ENCODE measurements around the gene UBR4. TPM values are rescaled to one million over a fixed set of nuclear protein-coding genes. Genes with fewer than 3 reads are reported as not detected.

The UBR4 gene
- total and polyA plus RNA-seq, 2 donors from 2014 or later, result 167 to 319 TPM

DNA sequence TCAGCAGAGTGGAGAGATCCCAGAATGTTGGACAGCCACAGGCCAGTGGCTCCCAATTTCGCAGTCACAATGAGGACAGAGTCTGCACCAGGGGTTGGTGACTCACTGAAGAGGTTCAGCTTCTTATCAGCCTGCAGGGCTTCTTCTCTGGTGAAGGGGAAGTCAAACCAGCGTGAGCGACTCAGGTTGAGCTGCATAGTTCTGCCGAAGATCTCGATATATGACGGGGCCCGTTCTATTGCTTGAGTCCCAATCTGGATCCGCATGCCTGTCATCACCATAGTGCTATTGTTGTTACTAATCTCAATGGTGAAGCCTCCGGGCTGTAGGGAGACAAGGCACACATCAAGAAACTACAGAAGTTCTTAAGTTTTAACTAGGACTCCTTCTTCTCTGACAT lies 58.5 kb downstream of the UBR4 start:
- Histone ChIP-seq H3K27ac (ENCODE audit: low read depth in 2 of 2, low read length in 2 of 2) (no peak overlapping the region), H3K9ac (ENCODE audit: low read length in 3 of 3) (no peak overlapping the region), H3K9me3 (ENCODE audit: control insufficient read depth in 2 of 3, insufficient read depth in 1 of 3, low read length in 3 of 3) (no peaks in the 10 kb centered on the region), H3K4me1 (ENCODE audit: control insufficient read depth in 2 of 3, insufficient read depth in 2 of 3, low read depth in 1 of 3, low read length in 3 of 3) (peaks cover 0 to 7% (median 0%) of the 10 kb centered on the region in 3 donors), H3K36me3 (ENCODE audit: control insufficient read depth in 2 of 3, insufficient read depth in 3 of 3, low read length in 3 of 3) (peaks cover 48 to 100% (median 92%) of the 10 kb centered on the region in 3 donors), H3K27me3 (ENCODE audit: control insufficient read depth, insufficient read depth, low read length) (no peaks in the 10 kb centered on the region), H3K4me3 (ENCODE audit: low read length in 3 of 3) (no peak overlapping the region)
- DNase-seq, result no peak
- TF ChIP-seq, protein P1, sequence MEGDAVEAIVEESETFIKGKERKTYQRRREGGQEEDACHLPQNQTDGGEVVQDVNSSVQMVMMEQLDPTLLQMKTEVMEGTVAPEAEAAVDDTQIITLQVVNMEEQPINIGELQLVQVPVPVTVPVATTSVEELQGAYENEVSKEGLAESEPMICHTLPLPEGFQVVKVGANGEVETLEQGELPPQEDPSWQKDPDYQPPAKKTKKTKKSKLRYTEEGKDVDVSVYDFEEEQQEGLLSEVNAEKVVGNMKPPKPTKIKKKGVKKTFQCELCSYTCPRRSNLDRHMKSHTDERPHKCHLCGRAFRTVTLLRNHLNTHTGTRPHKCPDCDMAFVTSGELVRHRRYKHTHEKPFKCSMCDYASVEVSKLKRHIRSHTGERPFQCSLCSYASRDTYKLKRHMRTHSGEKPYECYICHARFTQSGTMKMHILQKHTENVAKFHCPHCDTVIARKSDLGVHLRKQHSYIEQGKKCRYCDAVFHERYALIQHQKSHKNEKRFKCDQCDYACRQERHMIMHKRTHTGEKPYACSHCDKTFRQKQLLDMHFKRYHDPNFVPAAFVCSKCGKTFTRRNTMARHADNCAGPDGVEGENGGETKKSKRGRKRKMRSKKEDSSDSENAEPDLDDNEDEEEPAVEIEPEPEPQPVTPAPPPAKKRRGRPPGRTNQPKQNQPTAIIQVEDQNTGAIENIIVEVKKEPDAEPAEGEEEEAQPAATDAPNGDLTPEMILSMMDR (IDR thresholded peaks at IDR 0.05; ENCODE audit: borderline replicate concordance, extremely low read depth, insufficient read depth), result no peak
- intact Hi-C loops (cut with DNase I), result no loop called here
- no peak for FAIRE-seq

DNA sequence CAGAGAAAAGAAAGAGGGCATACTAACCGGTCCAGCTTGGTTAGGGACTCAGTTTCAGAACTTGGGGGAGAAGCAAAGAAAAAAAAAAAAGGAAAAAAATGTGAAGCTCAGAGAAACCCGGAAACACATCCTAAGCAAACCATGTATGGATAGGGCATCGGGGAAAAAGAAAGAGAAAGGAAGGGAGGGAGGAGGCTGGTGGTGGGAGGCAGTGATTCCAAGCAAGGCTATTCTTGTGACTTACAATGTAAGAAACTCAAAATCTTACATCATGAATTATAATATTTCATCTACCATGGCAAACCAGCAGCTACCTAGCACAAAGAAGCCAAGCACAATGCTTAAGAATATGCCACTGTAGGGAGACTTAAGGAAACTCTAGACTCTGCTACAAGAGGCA lies 60.3 kb downstream of the UBR4 start:
- no peak for DNase-seq
- intact Hi-C loops (cut with DNase I), result no loop called here
- H3K27me3 ChIP-seq (ENCODE audit: control insufficient read depth, insufficient read depth, low read length), result no peaks in the 10 kb centered on the region
- no peak for FAIRE-seq
- H3K9me3 ChIP-seq (ENCODE audit: control insufficient read depth in 2 of 3, insufficient read depth in 1 of 3, low read length in 3 of 3), result no peaks in the 10 kb centered on the region
- H3K4me3 ChIP-seq (ENCODE audit: low read length in 3 of 3), result no peak overlapping the region
- no peak overlapping the region for H3K27ac ChIP-seq (ENCODE audit: low read depth in 2 of 2, low read length in 2 of 2)
- H3K9ac ChIP-seq (ENCODE audit: low read length in 3 of 3), result no peak overlapping the region
- H3K36me3 ChIP-seq (ENCODE audit: control insufficient read depth in 2 of 3, insufficient read depth in 3 of 3, low read length in 3 of 3), result peaks cover 42 to 100% (median 92%) of the 10 kb centered on the region in 3 donors
- no peaks in the 10 kb centered on the region for H3K4me1 ChIP-seq (ENCODE audit: control insufficient read depth in 2 of 3, insufficient read depth in 2 of 3, low read depth in 1 of 3, low read length in 3 of 3)
- TF ChIP-seq, protein P1 (IDR thresholded peaks at IDR 0.05; ENCODE audit: borderline replicate concordance, extremely low read depth, insufficient read depth), result no peak

GRCh38 chr1:19140465-19140864 lies 69.6 kb downstream of the UBR4 start:
- Histone ChIP-seq H3K27me3 (ENCODE audit: control insufficient read depth, insufficient read depth, low read length) (no peaks in the 10 kb centered on the region), H3K27ac (ENCODE audit: low read depth in 2 of 2, low read length in 2 of 2) (no peak overlapping the region), H3K9me3 (ENCODE audit: control insufficient read depth in 2 of 3, insufficient read depth in 1 of 3, low read length in 3 of 3) (no peaks in the 10 kb centered on the region), H3K4me1 (ENCODE audit: control insufficient read depth in 2 of 3, insufficient read depth in 2 of 3, low read depth in 1 of 3, low read length in 3 of 3) (no peaks in the 10 kb centered on the region), H3K36me3 (ENCODE audit: control insufficient read depth in 2 of 3, insufficient read depth in 3 of 3, low read length in 3 of 3) (peaks cover 8 to 80% (median 58%) of the 10 kb centered on the region in 3 donors), H3K4me3 (ENCODE audit: low read length in 3 of 3) (no peak overlapping the region), H3K9ac (ENCODE audit: low read length in 3 of 3) (no peak overlapping the region)
- intact Hi-C loops (cut with DNase I), result no loop called here
- TF ChIP-seq, protein P1 (IDR thresholded peaks at IDR 0.05; ENCODE audit: borderline replicate concordance, extremely low read depth, insufficient read depth), result no peak
- FAIRE-seq (no peak), DNase-seq (no peak)

- no peak overlapping the region for H3K9ac ChIP-seq (ENCODE audit: low read length in 3 of 3)
- intact Hi-C loops (cut with DNase I), result no loop called here
- no peak for DNase-seq
- no peaks in the 10 kb centered on the region for H3K4me1 ChIP-seq (ENCODE audit: control insufficient read depth in 2 of 3, insufficient read depth in 2 of 3, low read depth in 1 of 3, low read length in 3 of 3)
- no peak overlapping the region for H3K4me3 ChIP-seq (ENCODE audit: low read length in 3 of 3)
- no peak for FAIRE-seq
- no peaks in the 10 kb centered on the region for H3K9me3 ChIP-seq (ENCODE audit: control insufficient read depth in 2 of 3, insufficient read depth in 1 of 3, low read length in 3 of 3)
- no peak overlapping the region for H3K27ac ChIP-seq (ENCODE audit: low read depth in 2 of 2, low read length in 2 of 2)
- TF ChIP-seq, protein P1 (IDR thresholded peaks at IDR 0.05; ENCODE audit: borderline replicate concordance, extremely low read depth, insufficient read depth), result no peak
- no peaks in the 10 kb centered on the region for H3K27me3 ChIP-seq (ENCODE audit: control insufficient read depth, insufficient read depth, low read length)
- peaks cover 8 to 73% (median 53%) of the 10 kb centered on the region in 3 donors for H3K36me3 ChIP-seq (ENCODE audit: control insufficient read depth in 2 of 3, insufficient read depth in 3 of 3, low read length in 3 of 3)
These were observed 70.4 kb downstream of the UBR4 start for GRCh38 chr1:19139711-19140110.
